ENCODE measurements around the gene SMG6.
"Not testable (repeated sequence)": the region's sequence is repeated elsewhere in the genome, so short reads cannot be mapped to it uniquely, and the experiment has no call there.

SMG6 gene

DNA sequence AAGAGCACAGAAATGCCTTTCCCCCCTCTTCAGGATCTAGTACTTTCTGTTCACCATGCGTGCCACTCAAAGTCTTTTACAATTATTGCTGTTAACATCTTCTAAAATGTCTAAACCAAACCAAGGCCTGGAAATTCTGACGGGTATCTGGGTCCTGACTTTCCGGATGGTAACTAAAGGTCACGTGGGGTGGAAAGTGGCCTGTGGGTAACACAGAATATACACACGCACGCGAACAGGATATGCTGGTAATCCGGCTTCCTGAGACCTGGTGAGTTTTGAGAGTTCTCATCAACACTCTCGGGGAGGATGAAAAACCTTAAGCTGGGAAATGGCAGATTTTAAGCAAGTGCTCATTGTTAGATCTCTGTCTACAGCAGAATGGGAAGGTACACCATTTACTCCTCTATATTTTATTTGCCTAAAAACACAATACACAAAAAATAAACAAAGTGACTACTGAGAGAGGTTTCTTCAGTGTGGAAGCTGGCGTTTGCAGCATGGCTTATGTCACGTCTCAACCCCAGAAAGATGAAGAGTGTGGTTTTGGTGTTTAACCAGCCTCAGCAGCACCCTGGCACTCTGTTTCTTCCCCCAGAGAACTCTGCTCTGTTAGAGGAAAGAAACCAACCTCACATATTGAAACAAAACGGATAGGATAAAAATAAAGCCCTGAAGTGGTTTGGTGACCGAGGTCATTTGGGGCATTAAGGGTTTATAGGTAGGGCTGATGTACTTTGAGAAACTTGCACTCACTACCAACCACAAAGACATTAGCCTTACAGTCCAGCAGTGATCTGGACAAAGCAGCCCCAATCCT, 37.3 kb downstream of the SMG6 start:
- DNase-seq (ENCODE audit: low spot score) = peak; percentile 58
- TF ChIP-seq, protein P1, sequence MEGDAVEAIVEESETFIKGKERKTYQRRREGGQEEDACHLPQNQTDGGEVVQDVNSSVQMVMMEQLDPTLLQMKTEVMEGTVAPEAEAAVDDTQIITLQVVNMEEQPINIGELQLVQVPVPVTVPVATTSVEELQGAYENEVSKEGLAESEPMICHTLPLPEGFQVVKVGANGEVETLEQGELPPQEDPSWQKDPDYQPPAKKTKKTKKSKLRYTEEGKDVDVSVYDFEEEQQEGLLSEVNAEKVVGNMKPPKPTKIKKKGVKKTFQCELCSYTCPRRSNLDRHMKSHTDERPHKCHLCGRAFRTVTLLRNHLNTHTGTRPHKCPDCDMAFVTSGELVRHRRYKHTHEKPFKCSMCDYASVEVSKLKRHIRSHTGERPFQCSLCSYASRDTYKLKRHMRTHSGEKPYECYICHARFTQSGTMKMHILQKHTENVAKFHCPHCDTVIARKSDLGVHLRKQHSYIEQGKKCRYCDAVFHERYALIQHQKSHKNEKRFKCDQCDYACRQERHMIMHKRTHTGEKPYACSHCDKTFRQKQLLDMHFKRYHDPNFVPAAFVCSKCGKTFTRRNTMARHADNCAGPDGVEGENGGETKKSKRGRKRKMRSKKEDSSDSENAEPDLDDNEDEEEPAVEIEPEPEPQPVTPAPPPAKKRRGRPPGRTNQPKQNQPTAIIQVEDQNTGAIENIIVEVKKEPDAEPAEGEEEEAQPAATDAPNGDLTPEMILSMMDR (IDR thresholded peaks at IDR 0.05; ENCODE audit: borderline replicate concordance, control extremely low read depth, extremely low read depth, insufficient read depth, missing control alignments) = no peak
- in situ Hi-C loops (cut with MboI; ENCODE audit: low sequenced_read_pairs, unreplicated experiment) = no loop called here

DNA sequence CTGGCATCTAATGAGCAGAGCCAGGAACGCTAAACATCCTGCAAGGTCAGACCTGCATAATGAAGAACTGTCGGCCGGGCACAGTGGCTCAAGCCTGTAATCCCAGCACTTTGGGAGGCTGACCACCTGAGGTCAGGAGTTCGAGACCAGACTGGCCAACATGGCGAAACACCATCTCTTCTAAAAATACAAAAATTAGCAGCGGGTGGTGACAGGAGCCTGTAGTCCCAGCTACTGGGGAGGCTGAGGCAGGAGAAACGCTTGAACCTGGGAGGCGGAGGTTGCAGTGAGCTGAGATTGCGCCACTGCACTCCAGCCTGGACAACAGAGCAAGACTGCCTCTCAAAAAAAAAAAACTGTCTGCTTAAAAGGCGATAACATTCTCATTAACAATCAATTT, 38.4 kb downstream of the SMG6 start:
- DNase-seq (ENCODE audit: low spot score) = not testable (repeated sequence)

GRCh38 chr17:2264067-2264860, 39.3 kb downstream of the SMG6 start:
- in situ Hi-C loops (cut with MboI; ENCODE audit: low sequenced_read_pairs, unreplicated experiment) = no loop called here
- TF ChIP-seq, protein P1 (IDR thresholded peaks at IDR 0.05; ENCODE audit: borderline replicate concordance, control extremely low read depth, extremely low read depth, insufficient read depth, missing control alignments) = no peak
- no peak for DNase-seq (ENCODE audit: low spot score)

More for the DNA sequence above, 38.4 kb downstream of the SMG6 start:
- in situ Hi-C loops (cut with MboI; ENCODE audit: low sequenced_read_pairs, unreplicated experiment) = not testable (repeated sequence)

GRCh38 chr17:2263183-2264066, 40.2 kb downstream of the SMG6 start:
- in situ Hi-C loops (cut with MboI; ENCODE audit: low sequenced_read_pairs, unreplicated experiment) = no loop called here
- TF ChIP-seq, protein P1 (IDR thresholded peaks at IDR 0.05; ENCODE audit: borderline replicate concordance, control extremely low read depth, extremely low read depth, insufficient read depth, missing control alignments) = no peak

GRCh38 chr17:2262135-2262587, 41.4 kb downstream of the SMG6 start:
- no peak for DNase-seq (ENCODE audit: low spot score)
- in situ Hi-C loops (cut with MboI; ENCODE audit: low sequenced_read_pairs, unreplicated experiment) = no loop called here
- TF ChIP-seq, protein P1 (IDR thresholded peaks at IDR 0.05; ENCODE audit: borderline replicate concordance, control extremely low read depth, extremely low read depth, insufficient read depth, missing control alignments) = no peak

More at GRCh38 chr17:2263183-2264066, 40.2 kb downstream of the SMG6 start:
- no peak for DNase-seq (ENCODE audit: low spot score)

- in situ Hi-C loops (cut with MboI; ENCODE audit: low sequenced_read_pairs, unreplicated experiment) = no loop called here
- DNase-seq (ENCODE audit: low spot score) = peak; percentile 69
- TF ChIP-seq, protein P1 (IDR thresholded peaks at IDR 0.05; ENCODE audit: borderline replicate concordance, control extremely low read depth, extremely low read depth, insufficient read depth, missing control alignments) = no peak
These were observed 43.6 kb downstream of the SMG6 start for GRCh38 chr17:2259769-2260536.

GRCh38 chr17:2258830-2259229, 44.8 kb downstream of the SMG6 start:
- DNase-seq (ENCODE audit: low spot score); in situ Hi-C loops (cut with MboI; ENCODE audit: low sequenced_read_pairs, unreplicated experiment): not testable (repeated sequence)

Data from GM13976 (cell line).